ENCODE results near the gene CCDC9B.

The CCDC9B gene

DNA sequence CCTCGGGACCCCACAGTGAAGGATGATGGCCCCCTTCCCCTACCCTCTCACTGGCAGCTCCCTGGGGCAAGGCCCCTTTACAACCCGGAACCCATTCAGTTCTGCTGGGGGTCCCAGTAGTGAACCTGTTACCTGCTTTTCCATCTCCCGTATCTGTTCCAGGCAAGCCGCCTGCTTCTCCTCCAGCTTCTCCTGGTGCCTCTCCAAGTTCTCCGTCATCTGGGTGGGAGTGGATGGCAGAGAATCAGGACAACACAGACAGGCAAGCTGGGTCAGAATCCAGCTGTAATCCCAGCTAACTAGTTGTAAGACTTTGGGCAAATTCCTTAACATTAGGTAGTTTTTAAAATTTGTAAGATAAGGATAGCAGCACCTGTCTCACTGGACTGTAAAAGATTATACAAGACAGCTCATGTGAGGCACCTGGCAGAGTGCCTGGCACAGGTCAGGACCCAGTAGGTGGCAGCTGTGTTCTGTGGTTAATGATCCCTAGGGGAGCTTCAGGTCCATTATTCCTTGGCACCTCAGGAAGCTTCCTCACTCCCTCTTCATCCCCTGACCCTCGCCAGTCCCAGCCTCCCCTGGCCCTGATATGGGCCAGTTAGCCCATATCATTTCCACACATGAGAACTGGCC is 51.5 kb downstream of the CCDC9B start:
- Histone ChIP-seq H3K4me3 (ENCODE audit: low read length) (no peak overlapping the region), H3K36me3 (ENCODE audit: insufficient read depth, low read length) (no peaks in the 10 kb centered on the region), H3K27me3 (ENCODE audit: insufficient read depth, low read length) (no peaks in the 10 kb centered on the region), H2AFZ (ENCODE audit: low read depth, low read length) (no peak overlapping the region), H3K4me1 (ENCODE audit: insufficient read depth, low read length) (peaks cover 50% of the 10 kb centered on the region), H3K9me3 (ENCODE audit: low read length) (no peaks in the 10 kb centered on the region)

DNA sequence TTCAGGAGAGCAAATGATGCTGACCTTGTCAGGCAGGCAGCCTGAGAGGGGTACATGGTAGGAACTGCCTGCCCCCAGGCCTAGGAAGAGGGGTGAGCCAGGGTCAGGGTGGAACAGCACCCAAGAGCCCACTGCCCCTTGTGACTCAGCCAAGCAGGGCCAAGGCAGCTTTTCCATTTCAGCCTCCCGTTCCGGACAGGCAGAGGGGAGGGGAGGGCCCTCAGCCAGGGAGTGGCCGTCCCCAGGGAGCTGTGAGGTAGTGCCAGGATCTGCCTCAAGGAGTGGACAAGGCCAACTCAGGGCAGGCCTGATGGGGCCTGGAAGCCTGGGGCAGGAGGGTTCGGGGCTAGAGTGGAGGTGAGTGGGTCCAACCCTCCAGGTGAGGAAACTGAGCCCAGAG is 52.8 kb downstream of the CCDC9B start:
- Histone ChIP-seq H3K9me3 (ENCODE audit: low read length) (no peaks in the 10 kb centered on the region), H2AFZ (ENCODE audit: low read depth, low read length) (no peak overlapping the region), H3K27me3 (ENCODE audit: insufficient read depth, low read length) (no peaks in the 10 kb centered on the region), H3K4me1 (ENCODE audit: insufficient read depth, low read length) (peaks cover 37% of the 10 kb centered on the region), H3K36me3 (ENCODE audit: insufficient read depth, low read length) (no peaks in the 10 kb centered on the region), H3K4me3 (ENCODE audit: low read length) (no peak overlapping the region)

GRCh38 chr15:40287505-40287904 is 53.2 kb downstream of the CCDC9B start:
- no peaks in the 10 kb centered on the region for H3K36me3 ChIP-seq (ENCODE audit: insufficient read depth, low read length)
- H2AFZ ChIP-seq (ENCODE audit: low read depth, low read length): no peak overlapping the region
- no peaks in the 10 kb centered on the region for H3K27me3 ChIP-seq (ENCODE audit: insufficient read depth, low read length)
- no peaks in the 10 kb centered on the region for H3K9me3 ChIP-seq (ENCODE audit: low read length)
- H3K4me1 ChIP-seq (ENCODE audit: insufficient read depth, low read length): peaks cover 32% of the 10 kb centered on the region
- H3K4me3 ChIP-seq (ENCODE audit: low read length): no peak overlapping the region

DNA sequence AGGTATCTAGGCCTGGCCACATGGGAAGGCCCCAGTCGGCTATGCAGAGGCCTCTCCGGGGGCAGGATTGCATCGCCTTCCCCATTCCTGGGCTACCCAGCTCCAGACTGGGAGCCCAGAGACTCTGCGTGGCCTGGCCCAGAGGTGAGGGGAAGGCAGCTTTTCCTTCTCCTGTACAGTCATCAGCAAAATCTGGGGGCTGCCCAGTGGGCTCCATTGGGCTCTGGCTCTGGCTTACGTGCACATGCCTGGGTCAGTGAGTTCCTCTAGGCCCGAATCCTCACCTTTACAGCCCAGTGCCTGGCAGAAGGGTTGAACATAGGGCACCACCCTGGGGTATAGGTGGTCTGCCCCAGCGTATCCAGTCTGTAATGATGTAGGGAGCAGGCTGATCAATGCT is 53.9 kb downstream of the CCDC9B start:
- H3K4me1 ChIP-seq (ENCODE audit: insufficient read depth, low read length): peaks cover 32% of the 10 kb centered on the region
- H3K36me3 ChIP-seq (ENCODE audit: insufficient read depth, low read length): no peaks in the 10 kb centered on the region
- no peaks in the 10 kb centered on the region for H3K27me3 ChIP-seq (ENCODE audit: insufficient read depth, low read length)
- no peak overlapping the region for H3K4me3 ChIP-seq (ENCODE audit: low read length)
- no peaks in the 10 kb centered on the region for H3K9me3 ChIP-seq (ENCODE audit: low read length)
- no peak overlapping the region for H2AFZ ChIP-seq (ENCODE audit: low read depth, low read length)

DNA sequence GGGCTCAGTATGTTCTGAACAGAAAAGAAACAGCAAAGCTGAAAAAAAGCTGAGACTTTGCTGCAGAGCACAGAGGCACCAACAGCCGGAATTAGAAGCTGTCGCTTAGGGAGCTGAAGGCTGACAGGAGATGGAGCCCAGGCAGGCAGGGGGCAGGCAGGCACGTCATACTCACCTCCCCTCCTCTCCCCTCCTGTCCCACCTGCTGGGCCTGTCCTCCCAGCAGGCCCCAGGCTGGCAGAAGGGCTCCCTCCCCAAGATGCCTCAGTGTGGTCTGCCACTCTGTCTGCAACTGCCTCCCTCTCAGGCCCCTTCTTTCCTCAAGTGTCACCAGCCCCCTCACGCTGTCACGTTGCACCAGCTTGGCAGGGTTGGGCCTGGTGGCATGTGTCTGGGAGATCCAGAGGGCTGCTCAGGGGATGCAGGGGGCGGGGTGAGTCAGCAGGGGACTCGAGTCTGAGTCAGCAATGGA is 54.6 kb downstream of the CCDC9B start:
- no peaks in the 10 kb centered on the region for H3K36me3 ChIP-seq (ENCODE audit: insufficient read depth, low read length)
- H3K4me3 ChIP-seq (ENCODE audit: low read length): no peak overlapping the region
- no peaks in the 10 kb centered on the region for H3K27me3 ChIP-seq (ENCODE audit: insufficient read depth, low read length)
- peaks cover 32% of the 10 kb centered on the region for H3K4me1 ChIP-seq (ENCODE audit: insufficient read depth, low read length)
- H2AFZ ChIP-seq (ENCODE audit: low read depth, low read length): peak overlapping the region; percentile 17
- H3K9me3 ChIP-seq (ENCODE audit: low read length): no peaks in the 10 kb centered on the region

DNA sequence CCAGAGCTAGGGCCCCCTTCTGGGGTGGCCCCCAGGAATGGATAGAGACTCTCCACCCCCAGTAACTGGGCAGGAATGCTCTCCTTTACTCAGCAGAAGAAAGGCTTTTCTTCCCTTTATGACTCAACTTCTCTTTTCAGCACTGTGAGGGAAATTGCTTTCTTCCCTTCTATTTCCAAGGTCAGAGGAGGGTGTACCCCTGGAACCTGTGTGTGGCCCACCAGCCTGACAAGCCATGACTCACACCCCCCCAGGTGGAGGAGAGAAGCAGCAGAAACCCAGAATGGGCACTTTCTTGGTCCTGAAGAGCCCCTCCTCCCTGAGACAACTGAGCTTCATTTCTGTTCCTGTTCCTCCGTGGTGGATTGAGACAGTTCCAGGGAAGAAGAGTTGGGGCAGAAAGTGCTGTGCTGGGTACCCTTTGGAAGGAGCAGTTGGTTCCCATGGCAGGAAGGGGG is 55.2 kb downstream of the CCDC9B start:
- H2AFZ ChIP-seq (ENCODE audit: low read depth, low read length): peak overlapping the region; percentile 17
- peaks cover 31% of the 10 kb centered on the region for H3K4me1 ChIP-seq (ENCODE audit: insufficient read depth, low read length)
- H3K27me3 ChIP-seq (ENCODE audit: insufficient read depth, low read length): no peaks in the 10 kb centered on the region
- peaks cover 2% of the 10 kb centered on the region for H3K9me3 ChIP-seq (ENCODE audit: low read length)
- no peaks in the 10 kb centered on the region for H3K36me3 ChIP-seq (ENCODE audit: insufficient read depth, low read length)
- no peak overlapping the region for H3K4me3 ChIP-seq (ENCODE audit: low read length)

GRCh38 chr15:40285151-40285550 is 55.6 kb downstream of the CCDC9B start:
- Histone ChIP-seq H3K4me1 (ENCODE audit: insufficient read depth, low read length) (peaks cover 27% of the 10 kb centered on the region), H2AFZ (ENCODE audit: low read depth, low read length) (no peak overlapping the region), H3K27me3 (ENCODE audit: insufficient read depth, low read length) (no peaks in the 10 kb centered on the region), H3K36me3 (ENCODE audit: insufficient read depth, low read length) (no peaks in the 10 kb centered on the region), H3K9me3 (ENCODE audit: low read length) (peaks cover 2% of the 10 kb centered on the region), H3K4me3 (ENCODE audit: low read length) (no peak overlapping the region)

DNA sequence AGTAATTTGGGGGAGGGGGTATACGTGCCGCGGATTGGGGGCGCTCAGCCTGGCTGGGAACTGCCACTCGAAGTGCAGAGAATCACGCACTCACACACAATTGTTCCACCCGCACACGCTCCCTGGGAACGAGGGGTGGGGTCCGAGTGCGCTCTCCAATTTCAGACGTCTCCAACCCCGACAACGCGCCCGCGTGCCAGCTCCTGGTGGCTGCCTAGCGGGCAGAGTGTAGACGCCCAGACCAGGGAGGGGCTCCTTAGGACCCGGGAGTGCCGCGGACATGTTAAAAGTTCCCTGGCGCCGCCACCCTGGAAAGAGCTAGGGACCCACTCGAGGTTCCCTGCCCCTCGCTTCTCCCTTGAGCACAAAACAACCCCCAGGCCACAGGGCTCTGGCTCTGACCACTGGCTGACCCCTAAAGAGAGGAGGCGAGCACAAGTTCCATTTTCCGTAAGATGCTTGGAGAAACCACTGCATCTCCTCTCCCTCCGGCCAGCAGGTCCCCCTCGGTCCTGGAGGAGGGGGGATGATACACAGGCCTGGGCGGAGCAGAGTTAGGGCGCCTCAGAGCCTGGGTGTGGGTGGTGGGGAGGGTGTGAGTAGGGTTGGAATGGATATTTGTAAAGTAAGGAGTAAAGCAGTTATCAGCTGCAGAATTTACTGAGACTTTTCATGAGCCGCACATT is 57.0 kb downstream of the CCDC9B start:
- no peaks in the 10 kb centered on the region for H3K27me3 ChIP-seq (ENCODE audit: insufficient read depth, low read length)

GRCh38 chr15:40282869-40283614 is 57.7 kb downstream of the CCDC9B start, which contains the start of gene ANKRD63:
Gene ANKRD63 (minus strand): TSS chr15:40283064. CDS start chr15:40282586, 478 bp downstream.
- no peak within 1 kb of the TSS for H3K4me3 ChIP-seq (ENCODE audit: low read length)
- H3K27me3 ChIP-seq (ENCODE audit: insufficient read depth, low read length): no peaks in the 10 kb centered on the region
- H3K9me3 ChIP-seq (ENCODE audit: low read length): peaks cover 2% of the 10 kb centered on the region
- peaks cover 42% of the 10 kb centered on the region for H3K4me1 ChIP-seq (ENCODE audit: insufficient read depth, low read length)
- no peaks in the 10 kb centered on the region for H3K36me3 ChIP-seq (ENCODE audit: insufficient read depth, low read length)
- H2AFZ ChIP-seq (ENCODE audit: low read depth, low read length): no peak within 1 kb of the TSS

More for the DNA sequence above, 57.0 kb downstream of the CCDC9B start:
- Histone ChIP-seq H3K36me3 (ENCODE audit: insufficient read depth, low read length) (no peaks in the 10 kb centered on the region), H3K4me3 (ENCODE audit: low read length) (no peak overlapping the region), H2AFZ (ENCODE audit: low read depth, low read length) (no peak overlapping the region), H3K9me3 (ENCODE audit: low read length) (peaks cover 2% of the 10 kb centered on the region), H3K4me1 (ENCODE audit: insufficient read depth, low read length) (peaks cover 35% of the 10 kb centered on the region)

DNA sequence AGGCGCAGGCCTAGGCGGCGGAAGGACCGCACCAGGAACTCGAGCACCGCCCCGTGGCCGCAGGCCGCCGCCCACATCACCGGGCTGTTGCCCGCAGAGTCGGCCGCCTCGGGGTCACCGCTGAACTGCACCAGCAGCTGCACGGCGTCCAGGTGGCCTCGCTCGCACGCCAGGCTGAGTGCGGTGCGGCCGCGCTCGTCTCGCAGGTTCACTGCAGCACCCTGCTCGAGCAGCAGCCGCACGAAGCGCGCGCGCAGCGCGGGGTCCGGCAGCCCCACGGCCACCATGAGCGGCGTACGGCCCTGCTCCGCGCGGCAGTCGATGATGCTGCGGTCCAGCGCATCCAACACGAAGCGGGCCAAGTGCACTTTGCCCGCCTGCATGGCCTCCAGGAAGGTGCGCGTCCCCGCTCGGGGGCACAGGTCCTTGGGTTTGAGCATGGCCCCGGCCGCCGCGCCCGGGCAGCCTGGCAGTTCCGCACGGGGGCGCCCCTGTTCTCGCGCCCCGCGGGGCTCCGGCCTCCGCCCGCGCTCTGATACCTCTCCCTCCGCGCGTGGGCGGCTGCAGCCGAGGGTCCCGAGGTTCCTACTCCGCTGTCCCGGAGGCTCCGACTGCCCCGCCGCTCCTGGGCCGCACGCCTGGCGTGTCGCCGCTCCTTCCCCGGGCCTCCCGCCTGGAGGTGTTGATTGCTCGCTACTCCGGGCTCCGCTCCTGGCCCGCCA is 58.4 kb downstream of the CCDC9B start:
- H2AFZ ChIP-seq (ENCODE audit: low read depth, low read length): no peak overlapping the region
- peaks cover 42% of the 10 kb centered on the region for H3K4me1 ChIP-seq (ENCODE audit: insufficient read depth, low read length)
- H3K27me3 ChIP-seq (ENCODE audit: insufficient read depth, low read length): no peaks in the 10 kb centered on the region

GRCh38 chr15:40281801-40282146 is 59.0 kb downstream of the CCDC9B start:
- Histone ChIP-seq H3K4me3 (ENCODE audit: low read length) (no peak overlapping the region), H3K36me3 (ENCODE audit: insufficient read depth, low read length) (no peaks in the 10 kb centered on the region), H3K4me1 (ENCODE audit: insufficient read depth, low read length) (peaks cover 38% of the 10 kb centered on the region), H3K27me3 (ENCODE audit: insufficient read depth, low read length) (no peaks in the 10 kb centered on the region), H3K9me3 (ENCODE audit: low read length) (peaks cover 2% of the 10 kb centered on the region), H2AFZ (ENCODE audit: low read depth, low read length) (no peak overlapping the region)

More for the DNA sequence above, 58.4 kb downstream of the CCDC9B start:
- no peaks in the 10 kb centered on the region for H3K36me3 ChIP-seq (ENCODE audit: insufficient read depth, low read length)
- H3K4me3 ChIP-seq (ENCODE audit: low read length): no peak overlapping the region
- H3K9me3 ChIP-seq (ENCODE audit: low read length): peaks cover 2% of the 10 kb centered on the region
